ENCODE data around the gene CTAGE8.
"Not testable (repeated sequence)": the region's sequence is repeated elsewhere in the genome, so short reads cannot be mapped to it uniquely, and the experiment has no call there.

- not testable (repeated sequence) for TF ChIP-seq CTCF, POLR2A (IDR thresholded peaks at IDR 0.05)
These were observed 38.1 kb downstream of the CTAGE8 start for GRCh38 chr7:144231027-144231426.

All from body of pancreas (tissue), 4 donors.